Liver (tissue), 3 donors: Measurements from ENCODE around the gene FASN.

Experiments used
- EGR1 ChIP-seq, 2 donors: IDR thresholded peaks; 2 replicates each; pipeline ENCODE4 v1.6.1; 2016 to 2018; ENCODE audit warnings: antibody characterized with exemption in 2 of 2, low read depth in 2 of 2
- FOXA1 ChIP-seq: IDR thresholded peaks from 2 replicates; pipeline ENCODE4 v1.6.1; 2016; ENCODE audit warnings: antibody characterized with exemption
- GABPA ChIP-seq, 2 donors: IDR thresholded peaks in 1 of 2; conservative IDR thresholded peaks in 1 of 2; 2 replicates each; pipeline ENCODE4 v1.6.1; 2016; ENCODE audit warnings: antibody characterized with exemption in 2 of 2, mild to moderate bottlenecking in 1 of 2, moderate library complexity in 1 of 2
- JUND ChIP-seq, 2 donors: IDR thresholded peaks; 2 replicates each; pipeline ENCODE4 v1.6.1; 2016; ENCODE audit warnings: antibody characterized with exemption in 2 of 2
- NR2F2 ChIP-seq: IDR thresholded peaks from 2 replicates; pipeline ENCODE4 v1.6.1; 2016; ENCODE audit warnings: antibody characterized with exemption
- RAD21 ChIP-seq, 2 donors: IDR thresholded peaks; 2 replicates each; pipeline ENCODE4 v1.6.1; 2016; ENCODE audit warnings: antibody characterized with exemption in 2 of 2, mild to moderate bottlenecking in 2 of 2
- SP1 ChIP-seq: IDR thresholded peaks from 2 replicates; pipeline ENCODE4 v1.6.1; 2018; ENCODE audit warnings: antibody characterized with exemption, mild to moderate bottlenecking
- TAF1 ChIP-seq: conservative IDR thresholded peaks from 2 replicates; pipeline ENCODE4 v1.6.1; 2016; ENCODE audit warnings: antibody characterized with exemption, mild to moderate bottlenecking
- YY1 ChIP-seq: IDR thresholded peaks from 2 replicates; pipeline ENCODE4 v1.6.1; 2016; ENCODE audit warnings: antibody characterized with exemption, mild to moderate bottlenecking
- TF ChIP-seq, protein P1 (sequence below): fragments of 150-350 bp; IDR thresholded peaks from 2 replicates; pipeline ENCODE4 v1.5.1; 2017; ENCODE audit warnings: improper control_type of control experiment, low read depth, low read length; ENCODE audit not compliant: missing input control
- TF ChIP-seq, protein P2 (sequence below): IDR thresholded peaks from 2 replicates; pipeline ENCODE4 v1.6.1; 2016; ENCODE audit warnings: antibody characterized with exemption, mild to moderate bottlenecking
- TF ChIP-seq, protein P3 (sequence below): IDR thresholded peaks from 2 replicates; pipeline ENCODE4 v1.6.1; 2016; ENCODE audit warnings: antibody characterized with exemption
- TF ChIP-seq, protein P4 (sequence below): IDR thresholded peaks from 2 replicates; pipeline ENCODE4 v1.6.1; 2016; ENCODE audit warnings: antibody characterized with exemption
- donor health status: healthy.
- donor health status: healthy.

DNA sequence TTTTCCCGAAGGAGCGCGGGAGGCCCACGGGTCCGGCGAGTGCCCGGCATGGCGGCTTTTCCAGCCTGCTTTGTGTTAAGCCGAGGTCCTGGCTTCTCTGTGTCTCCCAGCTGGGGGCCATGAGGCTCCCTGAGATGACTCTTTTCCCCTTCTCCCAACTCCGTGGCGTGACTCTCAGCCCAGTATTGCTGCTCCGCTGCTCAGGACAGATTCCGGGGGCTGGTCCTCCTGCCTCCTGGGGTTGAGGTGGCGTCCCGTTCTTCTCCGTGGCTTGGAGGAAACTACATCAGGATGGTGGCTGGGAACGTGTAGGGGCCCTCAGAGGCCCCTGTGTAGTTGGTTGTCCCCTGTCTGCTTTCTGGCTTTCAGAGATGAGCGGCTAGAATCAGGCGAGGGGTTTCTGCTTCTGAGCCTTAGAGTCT is 45.4 kb downstream of the FASN start:
- TF ChIP-seq JUND (IDR thresholded peaks at IDR 0.05): no peak
- TF ChIP-seq, protein P1, sequence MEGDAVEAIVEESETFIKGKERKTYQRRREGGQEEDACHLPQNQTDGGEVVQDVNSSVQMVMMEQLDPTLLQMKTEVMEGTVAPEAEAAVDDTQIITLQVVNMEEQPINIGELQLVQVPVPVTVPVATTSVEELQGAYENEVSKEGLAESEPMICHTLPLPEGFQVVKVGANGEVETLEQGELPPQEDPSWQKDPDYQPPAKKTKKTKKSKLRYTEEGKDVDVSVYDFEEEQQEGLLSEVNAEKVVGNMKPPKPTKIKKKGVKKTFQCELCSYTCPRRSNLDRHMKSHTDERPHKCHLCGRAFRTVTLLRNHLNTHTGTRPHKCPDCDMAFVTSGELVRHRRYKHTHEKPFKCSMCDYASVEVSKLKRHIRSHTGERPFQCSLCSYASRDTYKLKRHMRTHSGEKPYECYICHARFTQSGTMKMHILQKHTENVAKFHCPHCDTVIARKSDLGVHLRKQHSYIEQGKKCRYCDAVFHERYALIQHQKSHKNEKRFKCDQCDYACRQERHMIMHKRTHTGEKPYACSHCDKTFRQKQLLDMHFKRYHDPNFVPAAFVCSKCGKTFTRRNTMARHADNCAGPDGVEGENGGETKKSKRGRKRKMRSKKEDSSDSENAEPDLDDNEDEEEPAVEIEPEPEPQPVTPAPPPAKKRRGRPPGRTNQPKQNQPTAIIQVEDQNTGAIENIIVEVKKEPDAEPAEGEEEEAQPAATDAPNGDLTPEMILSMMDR: no peak
- no peak for TF ChIP-seq FOXA1
- TF ChIP-seq, protein P2, sequence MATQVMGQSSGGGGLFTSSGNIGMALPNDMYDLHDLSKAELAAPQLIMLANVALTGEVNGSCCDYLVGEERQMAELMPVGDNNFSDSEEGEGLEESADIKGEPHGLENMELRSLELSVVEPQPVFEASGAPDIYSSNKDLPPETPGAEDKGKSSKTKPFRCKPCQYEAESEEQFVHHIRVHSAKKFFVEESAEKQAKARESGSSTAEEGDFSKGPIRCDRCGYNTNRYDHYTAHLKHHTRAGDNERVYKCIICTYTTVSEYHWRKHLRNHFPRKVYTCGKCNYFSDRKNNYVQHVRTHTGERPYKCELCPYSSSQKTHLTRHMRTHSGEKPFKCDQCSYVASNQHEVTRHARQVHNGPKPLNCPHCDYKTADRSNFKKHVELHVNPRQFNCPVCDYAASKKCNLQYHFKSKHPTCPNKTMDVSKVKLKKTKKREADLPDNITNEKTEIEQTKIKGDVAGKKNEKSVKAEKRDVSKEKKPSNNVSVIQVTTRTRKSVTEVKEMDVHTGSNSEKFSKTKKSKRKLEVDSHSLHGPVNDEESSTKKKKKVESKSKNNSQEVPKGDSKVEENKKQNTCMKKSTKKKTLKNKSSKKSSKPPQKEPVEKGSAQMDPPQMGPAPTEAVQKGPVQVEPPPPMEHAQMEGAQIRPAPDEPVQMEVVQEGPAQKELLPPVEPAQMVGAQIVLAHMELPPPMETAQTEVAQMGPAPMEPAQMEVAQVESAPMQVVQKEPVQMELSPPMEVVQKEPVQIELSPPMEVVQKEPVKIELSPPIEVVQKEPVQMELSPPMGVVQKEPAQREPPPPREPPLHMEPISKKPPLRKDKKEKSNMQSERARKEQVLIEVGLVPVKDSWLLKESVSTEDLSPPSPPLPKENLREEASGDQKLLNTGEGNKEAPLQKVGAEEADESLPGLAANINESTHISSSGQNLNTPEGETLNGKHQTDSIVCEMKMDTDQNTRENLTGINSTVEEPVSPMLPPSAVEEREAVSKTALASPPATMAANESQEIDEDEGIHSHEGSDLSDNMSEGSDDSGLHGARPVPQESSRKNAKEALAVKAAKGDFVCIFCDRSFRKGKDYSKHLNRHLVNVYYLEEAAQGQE: no peak
- no peak for TF ChIP-seq SP1
- TF ChIP-seq RAD21 (IDR thresholded peaks at IDR 0.05): no peak
- TF ChIP-seq, protein P3, sequence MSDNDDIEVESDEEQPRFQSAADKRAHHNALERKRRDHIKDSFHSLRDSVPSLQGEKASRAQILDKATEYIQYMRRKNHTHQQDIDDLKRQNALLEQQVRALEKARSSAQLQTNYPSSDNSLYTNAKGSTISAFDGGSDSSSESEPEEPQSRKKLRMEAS: no peak
- TF ChIP-seq GABPA (IDR thresholded peaks at IDR 0.05 in 1 of 2, conservative IDR thresholded peaks at IDR 0.05 in 1 of 2): no peak
- no peak for TF ChIP-seq NR2F2
- TF ChIP-seq TAF1: no peak
- no peak for TF ChIP-seq EGR1 (IDR thresholded peaks at IDR 0.05; ENCODE audit: low read depth in 2 of 2)
- TF ChIP-seq, protein P4, sequence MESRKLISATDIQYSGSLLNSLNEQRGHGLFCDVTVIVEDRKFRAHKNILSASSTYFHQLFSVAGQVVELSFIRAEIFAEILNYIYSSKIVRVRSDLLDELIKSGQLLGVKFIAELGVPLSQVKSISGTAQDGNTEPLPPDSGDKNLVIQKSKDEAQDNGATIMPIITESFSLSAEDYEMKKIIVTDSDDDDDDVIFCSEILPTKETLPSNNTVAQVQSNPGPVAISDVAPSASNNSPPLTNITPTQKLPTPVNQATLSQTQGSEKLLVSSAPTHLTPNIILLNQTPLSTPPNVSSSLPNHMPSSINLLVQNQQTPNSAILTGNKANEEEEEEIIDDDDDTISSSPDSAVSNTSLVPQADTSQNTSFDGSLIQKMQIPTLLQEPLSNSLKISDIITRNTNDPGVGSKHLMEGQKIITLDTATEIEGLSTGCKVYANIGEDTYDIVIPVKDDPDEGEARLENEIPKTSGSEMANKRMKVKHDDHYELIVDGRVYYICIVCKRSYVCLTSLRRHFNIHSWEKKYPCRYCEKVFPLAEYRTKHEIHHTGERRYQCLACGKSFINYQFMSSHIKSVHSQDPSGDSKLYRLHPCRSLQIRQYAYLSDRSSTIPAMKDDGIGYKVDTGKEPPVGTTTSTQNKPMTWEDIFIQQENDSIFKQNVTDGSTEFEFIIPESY: no peak
- no peak for TF ChIP-seq YY1
